Heart left ventricle (tissue), 13 donors: ENCODE results near the gene KRT75.

Experiments
- POLR2A ChIP-seq, 2 donors: fragments of 450-650 bp; IDR thresholded peaks; one replicate each; pipeline ENCODE4 v1.6.1; 2017; ENCODE audit warnings: antibody characterized with exemption in 2 of 2, mild to moderate bottlenecking in 2 of 2, moderate library complexity in 2 of 2
- TF ChIP-seq, protein P1 (sequence below), 12 donors: fragments of 200-600 bp; sonication (generic) in 4 of 12; IDR thresholded peaks; one replicate each; pipeline versions ENCODE4 v1.5.0 to v1.8.0; 2018 to 2022; ENCODE audit warnings: antibody characterized with exemption in 12 of 12, mild to moderate bottlenecking in 5 of 12
- donor health status: ischemic (EF 13 %, LVEDD 7.1; RV severe dilation, severe dysfunction).
- donor health status: DM: no; HTN: yes; CAD: no.
- donor health status: DM: no; HTN: no; CAD: no.
- donor health status: ischemic (EF 25% LVEDD 6.9; RV normal size, moderate dysfunction).
- donor health status: ischemic (EF 25% LVEDD 5.7; RV mildly dilated, moderate dysfunction).
- donor health status: ischemic (EF 35%, LVEDD 5.7; RV mildly dilated, moderate dysfunction).
- donor health status: nonischemic (EF 11% LVEDD 7.7; RV severe dilation, severe dysfunction).
- donor health status: DM: yes; HTN: yes; CAD: no.
- donor health status: PGD.
- donor health status: ischemic (EF 29% LVEDD 5.4; RV normal size, mild dysfunction).
- donor health status: nonischemic (EF 23%, LVEDD 6.1; RV moderate dilation, normal function).

DNA sequence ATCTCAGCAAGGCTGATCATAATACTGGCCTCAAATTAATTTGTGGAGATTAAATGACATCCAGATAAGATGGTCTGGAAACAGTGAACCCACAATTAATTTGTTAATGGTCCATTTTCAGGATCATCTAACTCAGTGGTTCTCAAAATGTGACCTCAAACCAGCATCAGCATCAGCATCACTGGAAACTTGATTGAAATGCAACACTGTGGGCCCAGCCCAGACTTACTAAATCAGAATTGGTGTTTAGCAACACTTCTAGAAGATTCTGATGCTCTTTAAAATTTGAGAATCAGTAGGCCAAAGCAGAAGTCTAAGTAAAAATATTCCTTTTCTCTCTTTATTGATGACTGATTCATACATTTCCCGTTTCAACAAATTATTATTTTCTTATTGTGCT is 17.4 kb downstream of the KRT75 start:
- TF ChIP-seq POLR2A (IDR thresholded peaks at IDR 0.05) = no peak
- TF ChIP-seq, protein P1, sequence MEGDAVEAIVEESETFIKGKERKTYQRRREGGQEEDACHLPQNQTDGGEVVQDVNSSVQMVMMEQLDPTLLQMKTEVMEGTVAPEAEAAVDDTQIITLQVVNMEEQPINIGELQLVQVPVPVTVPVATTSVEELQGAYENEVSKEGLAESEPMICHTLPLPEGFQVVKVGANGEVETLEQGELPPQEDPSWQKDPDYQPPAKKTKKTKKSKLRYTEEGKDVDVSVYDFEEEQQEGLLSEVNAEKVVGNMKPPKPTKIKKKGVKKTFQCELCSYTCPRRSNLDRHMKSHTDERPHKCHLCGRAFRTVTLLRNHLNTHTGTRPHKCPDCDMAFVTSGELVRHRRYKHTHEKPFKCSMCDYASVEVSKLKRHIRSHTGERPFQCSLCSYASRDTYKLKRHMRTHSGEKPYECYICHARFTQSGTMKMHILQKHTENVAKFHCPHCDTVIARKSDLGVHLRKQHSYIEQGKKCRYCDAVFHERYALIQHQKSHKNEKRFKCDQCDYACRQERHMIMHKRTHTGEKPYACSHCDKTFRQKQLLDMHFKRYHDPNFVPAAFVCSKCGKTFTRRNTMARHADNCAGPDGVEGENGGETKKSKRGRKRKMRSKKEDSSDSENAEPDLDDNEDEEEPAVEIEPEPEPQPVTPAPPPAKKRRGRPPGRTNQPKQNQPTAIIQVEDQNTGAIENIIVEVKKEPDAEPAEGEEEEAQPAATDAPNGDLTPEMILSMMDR (IDR thresholded peaks at IDR 0.05) = no peak
